Natural killer cell (primary cell): ENCODE results near the gene SRGN. TPM values are rescaled to one million over a fixed set of nuclear protein-coding genes. Genes with fewer than 3 reads are reported as not detected.

Source experiments
- ATAC-seq, 3 donors: fragments of 150-1000 bp in 2 of 3; fragments of 200-7000 bp in 1 of 3; cut with Tn5 transposase; 1 replicate in 1 of 3; 2 replicates in 2 of 3; pipeline ENCODE4 v1.10.0; 2021; ENCODE audit warnings: mild to moderate bottlenecking in 2 of 3, moderate library complexity in 2 of 3
- DNase-seq, 2 donors: peaks; one replicate each; pipeline versions ENCODE4 v3.0.0 to v3.0.0-alpha.2; 2013 to 2021; ENCODE audit warnings: mixed read lengths in 1 of 2
- H3K27ac ChIP-seq: one replicate; pipeline ENCODE4 v1.5.1; 2013; ENCODE audit warnings: mild to moderate bottlenecking, low read length
- H3K27me3 ChIP-seq: one replicate; pipeline ENCODE4 v1.6.1; 2013; ENCODE audit warnings: low read length; ENCODE audit not compliant: control insufficient read depth, insufficient read depth
- H3K36me3 ChIP-seq: one replicate; pipeline ENCODE4 v1.6.1; 2013; ENCODE audit warnings: low read length; ENCODE audit not compliant: control insufficient read depth, insufficient read depth
- H3K4me1 ChIP-seq: one replicate; pipeline ENCODE4 v1.6.1; 2013; ENCODE audit warnings: low read length; ENCODE audit not compliant: control insufficient read depth, insufficient read depth
- H3K4me3 ChIP-seq: one replicate; pipeline ENCODE4 v1.5.1; 2013; ENCODE audit warnings: low read length
- H3K9me3 ChIP-seq: one replicate; pipeline ENCODE4 v1.6.1; 2013; ENCODE audit warnings: low read length; ENCODE audit not compliant: control insufficient read depth, insufficient read depth
- H3K27ac Mint-ChIP-seq, 2 donors: one replicate each; pipeline ENCODE4 v1.8.0; 2022; ENCODE audit warnings: mild to moderate bottlenecking in 2 of 2, mixed read lengths in 2 of 2, moderate library complexity in 1 of 2
- H3K27me3 Mint-ChIP-seq, 2 donors: one replicate each; pipeline ENCODE4 v1.8.0; 2022; ENCODE audit warnings: low read depth in 2 of 2, mixed read lengths in 2 of 2
- H3K36me3 Mint-ChIP-seq: one replicate; pipeline ENCODE4 v1.8.0; 2022; ENCODE audit warnings: mixed read lengths
- H3K4me1 Mint-ChIP-seq, 2 donors: one replicate each; pipeline ENCODE4 v1.8.0; 2022; ENCODE audit warnings: mixed read lengths in 2 of 2
- H3K4me3 Mint-ChIP-seq: one replicate; pipeline ENCODE4 v1.8.0; 2022; ENCODE audit warnings: mild to moderate bottlenecking, moderate library complexity, mixed read lengths
- H3K9me3 Mint-ChIP-seq, 2 donors: one replicate each; pipeline ENCODE4 v1.8.0; 2022; ENCODE audit warnings: mixed read lengths in 2 of 2
- WGBS: methylation state at CpG from one replicate; pipeline ENCODE4 v1.1.7; 2013; ENCODE audit warnings: missing lambda C conversion rate; ENCODE audit not compliant: insufficient coverage; 5-methylcytosine and 5-hydroxymethylcytosine counted together
- intact Hi-C: fragments of 100-400 bp; cut with micrococcal nuclease; formaldehyde crosslinking; loops from one replicate; pipeline ENCODE4 v1.14.2; 2022
- total RNA-seq, 4 donors: library from RNA; stranded (reverse); fragments of 120-200 nt in 1 of 4; gene quantifications; one replicate each; pipeline versions ENCODE4 v1.2.3 to v1.2.4, GENCODE V29; 2013 to 2022
- TF ChIP-seq, protein P1 (sequence below): fragments of 200-600 bp; IDR thresholded peaks from one replicate; pipeline ENCODE4 v1.8.0; 2022; ENCODE audit warnings: antibody characterized with exemption

The SRGN gene
- total RNA-seq, 3 donors from 2014 or later (not counting 1 experiment from before 2014, with no cell fraction given): 636 to 954 (median 778) TPM

DNA sequence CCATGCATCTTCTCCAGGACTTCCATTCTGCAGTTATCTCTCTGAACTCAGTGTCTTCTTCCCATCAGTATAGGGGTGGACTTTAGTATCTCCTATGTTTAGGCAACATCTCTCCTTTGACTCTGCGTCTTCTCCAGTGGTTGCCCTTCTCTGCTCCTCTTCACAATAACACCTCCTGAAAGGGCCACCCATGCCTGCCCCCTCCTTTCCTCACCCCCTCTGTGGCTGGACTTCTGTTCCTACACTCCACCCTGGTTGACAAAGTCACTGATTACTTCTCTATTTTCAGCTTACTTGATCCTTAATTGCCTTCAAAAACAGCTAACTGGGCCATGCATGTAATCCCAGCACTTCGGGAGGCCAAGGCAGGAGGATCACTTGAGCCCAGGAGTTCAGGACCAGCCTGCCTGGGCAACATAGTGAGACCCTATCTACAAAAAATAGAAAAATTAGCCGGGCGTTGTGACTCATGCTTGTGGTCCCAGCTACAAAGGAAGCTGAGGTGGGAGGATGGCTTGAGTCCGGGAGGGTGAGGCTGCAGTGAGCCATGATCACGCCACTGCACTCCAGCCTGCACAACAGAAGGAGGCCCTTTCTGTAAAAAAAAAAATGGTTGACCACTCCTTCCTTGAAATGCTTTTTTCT is 13.7 kb downstream of the SRGN start:
- TF ChIP-seq, protein P1, sequence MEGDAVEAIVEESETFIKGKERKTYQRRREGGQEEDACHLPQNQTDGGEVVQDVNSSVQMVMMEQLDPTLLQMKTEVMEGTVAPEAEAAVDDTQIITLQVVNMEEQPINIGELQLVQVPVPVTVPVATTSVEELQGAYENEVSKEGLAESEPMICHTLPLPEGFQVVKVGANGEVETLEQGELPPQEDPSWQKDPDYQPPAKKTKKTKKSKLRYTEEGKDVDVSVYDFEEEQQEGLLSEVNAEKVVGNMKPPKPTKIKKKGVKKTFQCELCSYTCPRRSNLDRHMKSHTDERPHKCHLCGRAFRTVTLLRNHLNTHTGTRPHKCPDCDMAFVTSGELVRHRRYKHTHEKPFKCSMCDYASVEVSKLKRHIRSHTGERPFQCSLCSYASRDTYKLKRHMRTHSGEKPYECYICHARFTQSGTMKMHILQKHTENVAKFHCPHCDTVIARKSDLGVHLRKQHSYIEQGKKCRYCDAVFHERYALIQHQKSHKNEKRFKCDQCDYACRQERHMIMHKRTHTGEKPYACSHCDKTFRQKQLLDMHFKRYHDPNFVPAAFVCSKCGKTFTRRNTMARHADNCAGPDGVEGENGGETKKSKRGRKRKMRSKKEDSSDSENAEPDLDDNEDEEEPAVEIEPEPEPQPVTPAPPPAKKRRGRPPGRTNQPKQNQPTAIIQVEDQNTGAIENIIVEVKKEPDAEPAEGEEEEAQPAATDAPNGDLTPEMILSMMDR: no peak
- peaks cover 63% of the 10 kb centered on the region for H3K36me3 ChIP-seq
- no peaks in the 10 kb centered on the region for H3K27me3 ChIP-seq
- peak overlapping the region; percentile 77 for H3K27ac ChIP-seq
- DNase-seq (peak; percentile 49 to 55), ATAC-seq (peak; percentile 63 to 70 (median 69))
- Mint-ChIP-seq H3K9me3 (peaks cover 0 to 2% of the 10 kb centered on the region in 2 donors), H3K4me3 (peak overlapping the region; percentile 85), H3K27ac (peak overlapping the region; percentile 95 to 96), H3K4me1 (peaks cover 62 to 71% of the 10 kb centered on the region in 2 donors), H3K36me3 (peaks cover 29% of the 10 kb centered on the region), H3K27me3 (no peaks in the 10 kb centered on the region)
- H3K4me3 ChIP-seq: no peak overlapping the region
- WGBS: 32% methylated on average over 6 of the region's 6 CpGs
- intact Hi-C loops: loop anchor here (1.0 to 2.0 kb wide), 3 partner anchors 8 to 23 kb away; partner anchors contain the start of genes SRGN and VPS26A
- no peaks in the 10 kb centered on the region for H3K9me3 ChIP-seq
- H3K4me1 ChIP-seq: peaks cover 55% of the 10 kb centered on the region

DNA sequence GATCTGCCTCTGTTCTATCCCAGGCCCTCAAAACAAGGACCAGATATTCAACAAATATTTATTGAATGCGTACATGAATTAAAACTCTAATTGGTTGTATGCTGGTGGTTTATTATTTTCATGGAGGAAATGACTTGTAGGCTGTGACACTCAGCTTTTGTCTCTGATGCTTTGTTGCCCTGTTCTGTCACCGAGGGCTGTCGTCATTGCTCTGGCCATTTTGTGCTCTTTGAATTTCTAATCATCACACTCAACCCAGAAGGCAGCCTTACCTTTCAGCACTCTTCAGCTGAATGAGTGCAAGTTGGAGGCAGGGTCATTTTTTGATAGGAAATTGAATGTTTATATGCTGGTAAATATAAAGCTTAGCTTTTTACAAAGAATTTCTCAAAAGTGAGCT is 14.5 kb downstream of the SRGN start:
- peak overlapping the region; percentile 85 for H3K4me3 Mint-ChIP-seq
- H3K9me3 ChIP-seq: no peaks in the 10 kb centered on the region
- no peaks in the 10 kb centered on the region for H3K27me3 Mint-ChIP-seq
- peaks cover 0 to 2% of the 10 kb centered on the region in 2 donors for H3K9me3 Mint-ChIP-seq
- no peak overlapping the region for H3K4me3 ChIP-seq
- peaks cover 62% of the 10 kb centered on the region for H3K36me3 ChIP-seq
- H3K27ac ChIP-seq: peak overlapping the region; percentile 77
- WGBS: 52% methylated on average over 3 of the region's 3 CpGs
- H3K27me3 ChIP-seq: no peaks in the 10 kb centered on the region
- peaks cover 29% of the 10 kb centered on the region for H3K36me3 Mint-ChIP-seq
- H3K4me1 Mint-ChIP-seq: peaks cover 65 to 76% of the 10 kb centered on the region in 2 donors
- ATAC-seq (peak; percentile 34 to 63 (median 54)), DNase-seq (no peak)
- TF ChIP-seq, protein P1: no peak
- peak overlapping the region; percentile 95 to 96 for H3K27ac Mint-ChIP-seq
- peaks cover 48% of the 10 kb centered on the region for H3K4me1 ChIP-seq
- intact Hi-C loops: loop anchor here (2.0 kb wide), 1 partner anchor 14 kb away; the partner anchor contains the start of gene SRGN

DNA sequence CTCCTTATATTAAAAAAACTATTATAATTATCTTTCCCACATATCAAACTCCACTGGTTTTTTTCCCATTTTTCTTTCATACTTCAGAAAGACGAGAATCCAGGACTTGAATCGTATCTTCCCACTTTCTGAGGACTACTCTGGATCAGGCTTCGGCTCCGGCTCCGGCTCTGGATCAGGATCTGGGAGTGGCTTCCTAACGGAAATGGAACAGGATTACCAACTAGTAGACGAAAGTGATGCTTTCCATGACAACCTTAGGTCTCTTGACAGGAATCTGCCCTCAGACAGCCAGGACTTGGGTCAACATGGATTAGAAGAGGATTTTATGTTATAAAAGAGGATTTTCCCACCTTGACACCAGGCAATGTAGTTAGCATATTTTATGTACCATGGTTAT is 15.9 kb downstream of the SRGN start:
- peaks cover 0 to 2% of the 10 kb centered on the region in 2 donors for H3K9me3 Mint-ChIP-seq
- peaks cover 21% of the 10 kb centered on the region for H3K36me3 Mint-ChIP-seq
- WGBS: 94% methylated on average over 7 of the region's 7 CpGs
- Histone ChIP-seq H3K4me3 (no peak overlapping the region), H3K27me3 (no peaks in the 10 kb centered on the region), H3K36me3 (peaks cover 50% of the 10 kb centered on the region), H3K4me1 (peaks cover 46% of the 10 kb centered on the region), H3K27ac (no peak overlapping the region), H3K9me3 (no peaks in the 10 kb centered on the region)
- H3K27me3 Mint-ChIP-seq: no peaks in the 10 kb centered on the region
- no peak for DNase-seq
- H3K4me3 Mint-ChIP-seq: peak overlapping the region; percentile 28
- intact Hi-C loops: loop anchor here (2.0 kb wide), 1 partner anchor 15 kb away; the partner anchor contains the start of gene SRGN
- H3K4me1 Mint-ChIP-seq: peaks cover 59 to 70% of the 10 kb centered on the region in 2 donors
- H3K27ac Mint-ChIP-seq: peak overlapping the region; percentile 95 to 96
- ATAC-seq: no peak
- TF ChIP-seq, protein P1: no peak
